Lower lobe of right lung (tissue), 2 donors: ENCODE results near the gene TARP.
"Not testable (repeated sequence)": the region's sequence is repeated elsewhere in the genome, so short reads cannot be mapped to it uniquely, and the experiment has no call there.

Source experiments
- ATAC-seq, 2 donors: fragments of 200-7000 bp; cut with Tn5 transposase; one replicate each; pipeline ENCODE4 v1.9.1; 2020 to 2022; ENCODE audit warnings: mild to moderate bottlenecking in 2 of 2, moderate library complexity in 2 of 2
- DNase-seq: peaks from one replicate; pipeline ENCODE4 v3.0.0-alpha.2; 2020
- H3K27ac ChIP-seq: fragments of 200-600 bp; one replicate; pipeline ENCODE4 v1.8.0; 2022
- H3K27me3 ChIP-seq: fragments of 200-600 bp; one replicate; pipeline ENCODE4 v1.8.0; 2022; ENCODE audit warnings: low read depth
- H3K36me3 ChIP-seq: fragments of 200-600 bp; one replicate; pipeline ENCODE4 v1.8.0; 2022; ENCODE audit warnings: mild to moderate bottlenecking
- H3K4me1 ChIP-seq: fragments of 200-600 bp; one replicate; pipeline ENCODE4 v1.8.0; 2022
- H3K4me3 ChIP-seq: fragments of 200-600 bp; one replicate; pipeline ENCODE4 v1.8.0; 2022; ENCODE audit warnings: mild to moderate bottlenecking
- H3K9me3 ChIP-seq: fragments of 200-600 bp; one replicate; pipeline ENCODE4 v1.8.0; 2022
- CTCF ChIP-seq: fragments of 200-600 bp; IDR thresholded peaks from one replicate; pipeline ENCODE4 v1.8.0; 2022; ENCODE audit warnings: antibody characterized with exemption, mild to moderate bottlenecking
- intact Hi-C: fragments of 100-400 bp; cut with DNase I; formaldehyde crosslinking; loops from one replicate; pipeline ENCODE4 v1.11.0; 2022
- donor health status: DM: no; HTN: yes; CAD: no; lungs with severe emphysema.

Gene TARP

GRCh38 chr7:38274486-38274885 lies 1.1 kb upstream of the TARP start:
- H3K9me3 ChIP-seq, result no peaks in the 10 kb centered on the region
- H3K27ac ChIP-seq, result no peak overlapping the region
- H3K4me3 ChIP-seq, result no peak overlapping the region
- H3K27me3 ChIP-seq, result no peaks in the 10 kb centered on the region
- DNase-seq (no peak), ATAC-seq (no peak)
- TF ChIP-seq CTCF, result no peak
- intact Hi-C loops, result no loop called here
- H3K36me3 ChIP-seq, result no peaks in the 10 kb centered on the region
- no peaks in the 10 kb centered on the region for H3K4me1 ChIP-seq

GRCh38 chr7:38270405-38270804 lies 3.0 kb downstream of the TARP start:
- H3K27ac ChIP-seq, H3K36me3 ChIP-seq, H3K9me3 ChIP-seq, H3K4me1 ChIP-seq, ATAC-seq, H3K4me3 ChIP-seq, DNase-seq, H3K27me3 ChIP-seq, intact Hi-C loops: not testable (repeated sequence)

GRCh38 chr7:38269704-38270346 lies 3.6 kb downstream of the TARP start:
- ATAC-seq, H3K9me3 ChIP-seq, H3K4me3 ChIP-seq, H3K36me3 ChIP-seq, H3K27ac ChIP-seq, DNase-seq, intact Hi-C loops, H3K4me1 ChIP-seq, H3K27me3 ChIP-seq: not testable (repeated sequence)

- H3K4me3 ChIP-seq, H3K27me3 ChIP-seq, DNase-seq, H3K27ac ChIP-seq, intact Hi-C loops, H3K36me3 ChIP-seq, H3K9me3 ChIP-seq, ATAC-seq, H3K4me1 ChIP-seq: not testable (repeated sequence)
These were observed 7.5 kb downstream of the TARP start for GRCh38 chr7:38265958-38266357.

- H3K27me3 ChIP-seq, H3K27ac ChIP-seq, H3K4me3 ChIP-seq, H3K4me1 ChIP-seq, H3K36me3 ChIP-seq, ATAC-seq, intact Hi-C loops, H3K9me3 ChIP-seq, DNase-seq: not testable (repeated sequence)
These were observed 8.8 kb downstream of the TARP start for GRCh38 chr7:38264602-38265001.

- H3K36me3 ChIP-seq, DNase-seq, H3K4me1 ChIP-seq, H3K27me3 ChIP-seq, H3K9me3 ChIP-seq, H3K27ac ChIP-seq, ATAC-seq, H3K4me3 ChIP-seq, intact Hi-C loops: not testable (repeated sequence)
These were observed 10.2 kb downstream of the TARP start for GRCh38 chr7:38263274-38263673.

- Histone ChIP-seq H3K27ac (no peak overlapping the region), H3K9me3 (no peaks in the 10 kb centered on the region), H3K27me3 (no peaks in the 10 kb centered on the region), H3K36me3 (no peaks in the 10 kb centered on the region), H3K4me1 (no peaks in the 10 kb centered on the region), H3K4me3 (no peak overlapping the region)
- DNase-seq (no peak), ATAC-seq (no peak)
- intact Hi-C loops, result no loop called here
- no peak for TF ChIP-seq CTCF
These were observed 10.9 kb downstream of the TARP start for GRCh38 chr7:38262545-38262944.

GRCh38 chr7:38262026-38262425 lies 11.4 kb downstream of the TARP start:
- intact Hi-C loops, H3K4me3 ChIP-seq, H3K4me1 ChIP-seq, DNase-seq, H3K27me3 ChIP-seq, ATAC-seq, H3K9me3 ChIP-seq, H3K36me3 ChIP-seq, H3K27ac ChIP-seq: not testable (repeated sequence)

GRCh38 chr7:38261601-38262000 lies 11.8 kb downstream of the TARP start:
- H3K9me3 ChIP-seq, ATAC-seq, H3K4me1 ChIP-seq, H3K27ac ChIP-seq, DNase-seq, intact Hi-C loops, H3K36me3 ChIP-seq, H3K4me3 ChIP-seq, H3K27me3 ChIP-seq: not testable (repeated sequence)

- H3K27me3 ChIP-seq, H3K9me3 ChIP-seq, intact Hi-C loops, H3K4me1 ChIP-seq, H3K4me3 ChIP-seq, ATAC-seq, H3K27ac ChIP-seq, H3K36me3 ChIP-seq, DNase-seq: not testable (repeated sequence)
These were observed 14.3 kb downstream of the TARP start for GRCh38 chr7:38259157-38259556.
